Activated CD8-positive, alpha-beta memory T cell treated with anti-CD3 and anti-CD28 coated beads for 24 hours (primary cell): ENCODE measurements around the gene SAMM50.

ENCODE experiments used
- DNase-seq: peaks from one replicate; pipeline ENCODE4 v3.0.0-alpha.2; 2020

SAMM50 gene

DNA sequence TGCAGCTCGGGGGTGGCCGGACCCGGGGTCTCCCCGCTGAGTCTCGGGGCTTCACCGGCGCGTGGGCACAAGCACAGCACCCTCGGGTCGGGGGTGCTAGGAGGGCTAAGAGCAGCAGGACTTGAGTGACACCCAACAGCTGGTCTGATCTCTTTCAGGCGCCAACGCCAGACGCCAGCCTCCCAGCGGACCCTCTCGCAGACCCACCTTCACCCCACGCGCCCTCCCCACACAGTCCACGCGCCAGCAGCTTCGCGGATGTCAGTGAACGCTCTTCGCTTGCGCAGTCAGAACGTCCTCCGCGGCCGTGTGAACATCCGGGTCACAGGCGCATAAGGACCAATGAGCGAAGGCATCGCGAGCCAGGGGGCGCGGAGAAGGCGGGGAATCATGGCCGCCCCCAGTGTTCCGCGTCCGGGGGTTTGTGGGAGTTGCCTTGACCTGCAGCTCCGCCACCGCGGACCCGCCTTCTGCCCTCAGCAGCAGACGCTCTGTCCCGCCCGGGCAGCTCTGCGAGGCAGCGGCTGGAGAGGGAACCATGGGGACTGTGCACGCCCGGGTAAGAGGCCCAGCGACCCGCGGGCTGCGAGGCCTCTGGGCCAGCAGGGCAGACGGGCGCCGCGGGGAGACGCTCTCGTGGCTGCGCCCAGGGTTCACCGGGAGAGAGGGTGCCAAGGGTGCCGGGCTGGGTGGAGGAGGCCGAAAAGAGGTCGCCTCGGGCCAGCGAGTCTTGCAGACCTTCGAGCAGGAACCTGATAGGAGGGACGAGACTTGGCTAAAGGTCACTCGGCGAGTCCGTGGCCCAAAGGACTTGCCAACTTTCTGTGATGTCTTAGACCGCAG lies at the start of gene SAMM50:
TSS of gene SAMM50 (plus strand) at position 403 of the 843 bp plus-strand sequence. CDS start at position 539, 136 bp downstream.
- DNase-seq: peak; percentile 95

DNA sequence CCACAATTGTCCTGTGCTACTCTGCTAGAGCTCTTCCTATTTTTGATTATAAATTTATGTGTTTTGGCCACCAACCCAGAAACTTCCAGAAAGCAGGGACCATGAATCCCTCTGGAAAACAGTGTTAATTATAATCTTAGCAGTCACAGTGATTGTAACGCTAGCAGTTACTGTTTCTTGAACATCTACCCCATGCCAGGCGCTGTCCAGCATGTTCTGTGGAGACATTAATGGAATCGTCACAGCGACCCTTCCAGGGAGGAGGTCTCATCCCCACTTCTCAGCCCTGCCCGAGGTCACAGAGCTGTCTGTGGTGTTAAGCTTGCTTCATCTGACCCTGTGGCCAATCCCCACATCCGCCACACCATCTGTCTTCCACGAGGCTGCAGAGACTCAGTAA lies 49.6 kb upstream of the SAMM50 start:
- DNase-seq: no peak

DNA sequence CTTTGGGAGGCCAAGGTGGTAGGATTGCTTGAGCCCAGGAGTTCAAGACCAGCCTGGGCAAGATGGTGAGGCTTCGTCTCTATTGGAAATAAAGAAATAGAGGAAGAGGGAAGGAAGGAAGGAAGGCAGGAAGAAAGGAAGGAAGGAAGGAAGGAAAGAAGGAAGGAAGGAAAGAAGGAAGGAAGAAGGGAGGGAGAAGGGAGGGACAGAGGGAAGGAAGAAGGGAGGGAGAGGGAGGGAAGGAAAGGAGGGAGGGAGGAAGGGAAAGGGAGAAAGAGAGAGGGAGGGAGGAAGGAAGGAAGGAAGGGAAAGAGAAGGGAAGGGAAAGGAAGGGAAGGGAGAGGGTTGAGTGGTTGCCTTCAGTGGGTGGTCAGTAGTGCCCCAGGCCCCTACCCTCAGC lies 45.5 kb upstream of the SAMM50 start:
- DNase-seq: no peak

DNA sequence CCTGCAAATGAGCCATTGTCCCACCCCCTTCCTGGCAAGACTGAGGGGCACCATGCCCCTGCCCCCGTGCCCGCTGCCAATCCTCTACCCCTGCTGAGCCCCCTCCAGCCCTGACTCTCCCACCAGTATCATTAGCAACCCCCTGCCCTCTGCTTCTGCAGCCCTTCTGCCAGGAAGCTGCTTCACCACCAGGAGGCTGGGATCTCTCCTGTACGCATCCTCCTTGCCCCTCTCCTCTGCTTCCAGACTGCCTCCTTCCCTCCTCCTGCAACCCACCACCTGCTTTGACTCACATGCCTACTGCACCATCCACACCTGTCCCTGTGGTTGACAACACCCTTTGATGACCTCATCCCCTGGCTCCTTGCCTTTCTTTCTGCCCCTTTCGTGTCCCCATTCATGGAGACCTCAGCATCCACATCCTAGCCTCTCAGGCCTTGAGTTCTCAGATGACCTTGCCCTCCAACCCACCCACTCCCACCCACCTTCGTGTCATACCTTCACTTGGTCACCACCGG lies 45.0 kb upstream of the SAMM50 start:
- DNase-seq: no peak

DNA sequence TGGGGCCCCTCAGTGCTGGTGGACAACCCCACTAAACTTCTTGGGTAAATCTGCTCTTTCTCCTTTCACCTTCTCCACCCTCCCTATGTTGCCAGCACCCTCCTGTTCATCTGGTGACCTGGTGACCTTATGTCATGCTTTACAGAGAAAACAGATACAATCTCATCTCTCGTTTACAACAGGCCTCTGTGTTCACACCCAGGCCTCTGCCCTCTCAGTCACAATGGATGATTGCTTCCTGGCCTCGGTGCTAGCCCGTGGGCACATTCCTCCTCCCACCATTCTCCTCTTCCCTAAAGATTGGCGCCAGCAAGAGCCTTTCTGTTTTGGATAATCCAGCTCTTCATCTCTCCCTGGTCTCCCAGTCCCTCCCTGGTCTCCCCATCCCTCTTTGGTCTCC lies 43.9 kb upstream of the SAMM50 start:
- DNase-seq: no peak

DNA sequence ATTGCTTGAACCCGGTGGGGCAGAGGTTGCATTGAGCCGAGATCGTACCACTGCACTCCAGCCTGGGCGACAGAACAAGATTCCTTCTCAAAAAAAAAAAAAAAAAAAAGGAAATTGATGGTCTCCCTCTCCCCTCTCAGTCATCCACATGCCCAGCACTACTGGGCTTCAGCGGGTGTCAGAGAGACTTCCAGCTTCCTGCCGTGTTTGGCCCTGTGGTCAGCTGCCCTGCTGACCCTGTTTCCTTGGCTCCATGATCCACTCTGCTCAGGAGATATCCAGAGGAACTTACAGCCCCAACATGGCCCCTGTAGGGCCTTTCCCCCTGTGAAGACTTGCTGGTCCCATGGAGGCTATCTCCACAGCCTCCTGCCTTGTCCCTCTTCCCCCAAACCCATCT lies 37.7 kb upstream of the SAMM50 start:
- no peak for DNase-seq

DNA sequence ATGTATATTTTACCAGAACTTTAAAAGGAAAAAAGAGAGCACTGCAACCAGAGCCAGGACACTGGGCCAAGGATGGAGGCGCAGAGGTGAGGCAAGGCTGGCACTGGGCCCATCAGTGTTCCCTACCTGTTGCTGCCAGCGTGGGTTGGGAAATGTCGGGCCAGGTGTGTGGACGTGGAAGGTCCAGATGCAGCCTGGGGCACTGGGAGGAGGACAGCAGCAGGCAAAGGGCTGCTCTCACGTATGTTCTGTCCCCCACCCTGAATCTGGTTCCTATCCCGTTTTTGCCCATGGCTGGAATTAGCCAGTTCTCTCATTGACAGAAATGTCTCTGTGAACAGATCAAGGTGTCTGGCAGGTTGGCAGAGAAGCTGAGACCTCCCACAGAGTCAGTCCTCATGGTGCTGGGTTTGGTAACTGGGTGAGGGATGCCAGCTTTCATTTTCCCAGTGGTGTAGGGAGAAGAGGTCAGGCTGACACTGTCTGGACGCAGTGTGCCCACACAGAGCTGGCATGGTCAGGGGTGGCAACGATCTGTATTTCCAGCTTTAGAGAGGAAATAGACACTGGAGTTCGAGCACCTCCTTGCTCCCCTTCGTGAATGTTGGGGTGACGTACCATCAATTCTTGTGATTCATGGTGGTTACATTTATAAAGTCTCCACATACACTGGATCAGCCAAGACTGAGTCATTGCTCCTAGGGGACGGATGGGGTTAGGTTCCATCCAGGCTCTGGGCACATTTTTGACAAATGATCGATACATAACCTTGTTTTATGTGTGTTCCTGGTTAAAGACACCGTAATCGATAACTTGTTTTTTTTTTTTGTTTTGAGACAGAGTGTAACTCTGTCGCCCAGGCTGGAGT lies 35.9 kb upstream of the SAMM50 start:
- no peak for DNase-seq

DNA sequence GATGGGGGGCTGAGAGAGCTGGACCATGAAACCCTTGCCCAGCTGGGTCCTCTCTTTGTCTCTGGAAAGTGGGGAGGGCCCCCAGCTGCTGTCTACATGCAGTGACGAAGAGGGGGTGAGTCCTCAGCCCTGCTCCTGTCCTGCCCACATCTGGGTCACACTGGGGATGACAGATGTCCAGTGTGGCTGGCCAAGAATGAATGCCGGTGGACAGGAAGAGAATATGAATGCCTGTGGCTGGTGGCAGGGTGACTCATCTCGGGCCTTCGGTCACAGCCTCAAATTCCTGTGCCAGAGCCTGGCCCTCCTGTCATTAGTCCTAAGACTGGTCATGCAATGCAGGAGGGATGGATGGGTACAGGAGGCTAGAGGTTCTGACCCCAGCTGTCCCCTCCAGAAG lies 33.9 kb upstream of the SAMM50 start:
- DNase-seq: no peak

DNA sequence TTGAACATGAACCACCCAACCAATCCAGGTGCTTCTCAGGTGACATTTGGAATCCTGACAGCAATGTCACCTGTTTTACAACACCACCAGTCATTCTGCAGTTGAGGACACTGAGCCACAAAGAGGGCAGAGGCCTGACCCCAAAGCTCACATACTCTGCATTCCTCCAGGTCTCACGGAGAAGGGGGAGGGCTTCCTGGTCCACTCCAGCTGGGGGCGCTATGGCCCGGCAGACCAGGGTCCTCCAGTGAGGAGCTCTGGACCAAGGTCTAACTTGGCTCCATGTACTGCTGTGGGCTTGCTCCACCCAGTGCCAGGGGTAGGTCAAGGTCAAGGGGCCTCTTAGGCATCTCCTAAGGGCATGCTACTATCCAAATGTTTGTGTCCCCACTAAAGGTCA lies 33.1 kb upstream of the SAMM50 start:
- DNase-seq: no peak

DNA sequence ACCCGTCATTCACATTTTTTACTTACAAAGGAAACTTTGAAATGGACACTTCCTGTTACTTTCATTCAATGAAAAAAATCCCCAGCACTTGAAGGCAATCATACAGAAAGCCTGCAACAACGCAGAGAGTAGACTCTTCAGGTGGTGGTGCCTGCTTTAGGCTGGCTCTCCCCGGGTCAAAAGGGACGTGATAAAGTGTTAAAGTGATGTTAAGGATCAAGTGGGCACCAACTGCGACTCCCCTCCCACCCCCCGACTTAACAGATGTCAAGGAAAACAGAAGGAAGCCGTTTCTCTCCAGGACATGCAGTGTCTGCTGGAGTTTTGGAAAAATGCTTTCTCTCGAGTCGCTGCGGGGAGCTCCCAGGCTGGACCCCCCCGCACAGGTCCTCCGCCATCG lies 32.1 kb upstream of the SAMM50 start:
- DNase-seq: peak; percentile 60

DNA sequence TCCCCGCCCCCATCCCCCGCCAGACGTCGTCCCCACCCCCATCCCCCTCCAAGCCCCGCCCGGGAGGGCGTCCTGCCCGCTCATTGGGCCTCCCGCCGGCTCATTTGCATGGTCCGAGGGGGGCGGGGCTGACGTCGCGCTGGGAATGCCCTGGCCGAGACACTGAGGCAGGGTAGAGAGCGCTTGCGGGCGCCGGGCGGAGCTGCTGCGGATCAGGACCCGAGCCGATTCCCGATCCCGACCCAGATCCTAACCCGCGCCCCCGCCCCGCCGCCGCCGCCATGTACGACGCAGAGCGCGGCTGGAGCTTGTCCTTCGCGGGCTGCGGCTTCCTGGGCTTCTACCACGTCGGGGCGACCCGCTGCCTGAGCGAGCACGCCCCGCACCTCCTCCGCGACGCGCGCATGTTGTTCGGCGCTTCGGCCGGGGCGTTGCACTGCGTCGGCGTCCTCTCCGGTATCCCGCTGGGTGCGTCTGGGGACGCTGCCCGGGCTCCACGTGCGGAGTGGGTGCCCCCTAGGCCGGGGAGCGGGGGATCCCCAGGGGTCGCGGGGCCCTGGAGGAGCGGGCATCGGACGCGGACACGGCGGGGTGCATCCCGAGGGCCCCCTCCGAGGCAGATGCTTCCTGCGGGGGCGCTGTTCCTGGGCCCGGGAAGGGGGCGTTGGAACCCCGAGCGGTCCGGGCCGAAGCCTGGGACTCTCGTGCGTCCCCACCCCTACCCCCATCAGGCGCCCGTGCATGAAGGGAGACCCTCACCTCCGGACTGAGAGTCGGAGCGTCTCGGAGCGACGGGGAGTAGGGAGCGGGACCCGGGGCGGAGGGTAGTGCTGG lies 31.4 kb upstream of the SAMM50 start, which contains the start of gene PNPLA3:
TSS of gene PNPLA3 (plus strand) at position 175 of the 834 bp plus-strand sequence. CDS start at position 282, 107 bp downstream.
- peak; percentile 90 for DNase-seq

DNA sequence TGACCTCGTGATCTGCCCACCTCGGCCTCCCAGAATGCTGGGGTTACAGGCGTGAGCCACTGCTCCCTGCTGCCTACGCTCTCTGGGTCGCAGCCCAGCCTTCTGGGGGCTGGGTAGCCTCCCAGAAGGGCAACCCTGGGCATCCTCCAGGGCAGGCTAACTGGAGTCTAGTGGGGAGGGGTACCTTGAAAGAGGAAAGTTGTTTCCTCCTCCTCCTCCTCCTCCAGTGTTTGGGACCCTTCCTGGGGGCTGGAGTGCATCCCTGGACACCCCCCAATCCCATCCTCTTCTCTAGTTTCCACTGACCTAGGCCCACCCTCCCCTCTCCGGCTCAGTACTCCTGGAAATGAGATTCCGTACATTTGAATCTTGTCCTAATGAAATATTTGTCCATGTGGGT lies 30.4 kb upstream of the SAMM50 start:
- DNase-seq: no peak

DNA sequence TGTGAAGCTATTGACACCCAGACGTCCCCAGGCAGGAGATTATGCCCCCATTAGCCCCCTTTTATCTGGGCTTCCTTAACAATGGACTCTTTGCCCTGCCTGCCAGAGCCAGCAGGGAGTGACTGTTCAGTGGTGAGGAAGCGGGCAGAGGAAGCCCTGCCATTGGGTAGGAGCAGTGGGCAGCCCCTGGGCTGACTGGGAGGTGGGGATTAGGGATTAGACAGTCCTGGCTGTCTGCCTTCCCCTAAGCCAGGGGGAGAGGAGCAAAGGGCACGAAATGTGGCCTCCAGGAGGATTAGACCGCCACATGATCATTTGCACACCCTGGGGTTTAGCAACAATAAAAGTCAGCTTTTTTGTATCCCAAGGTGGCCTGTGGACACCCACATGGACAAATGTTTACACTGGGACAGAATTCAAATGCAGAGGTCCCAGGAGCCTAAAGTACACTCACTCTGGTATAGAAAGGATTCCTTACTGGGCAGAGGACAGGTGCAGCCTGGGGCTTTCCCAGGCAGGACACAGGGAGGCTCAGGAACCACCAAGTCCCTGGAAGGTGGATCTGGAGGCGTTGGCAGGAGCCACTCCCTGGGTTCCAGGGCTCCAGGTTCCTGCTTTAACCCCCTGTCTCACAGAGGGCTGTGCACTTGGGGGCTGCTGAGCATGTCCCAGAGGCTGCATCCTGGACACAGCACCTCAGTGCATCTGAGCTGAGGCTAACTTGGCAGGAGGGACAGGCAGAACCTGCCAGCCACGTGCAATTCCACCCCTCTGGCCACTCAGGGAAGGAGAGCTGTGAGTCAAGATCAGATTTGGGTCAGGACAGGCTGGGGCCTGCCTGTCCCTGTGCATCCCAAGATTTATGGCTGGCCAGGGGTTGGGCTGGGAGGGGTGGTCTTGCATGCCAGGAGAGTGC lies 29.6 kb upstream of the SAMM50 start:
- DNase-seq: no peak

DNA sequence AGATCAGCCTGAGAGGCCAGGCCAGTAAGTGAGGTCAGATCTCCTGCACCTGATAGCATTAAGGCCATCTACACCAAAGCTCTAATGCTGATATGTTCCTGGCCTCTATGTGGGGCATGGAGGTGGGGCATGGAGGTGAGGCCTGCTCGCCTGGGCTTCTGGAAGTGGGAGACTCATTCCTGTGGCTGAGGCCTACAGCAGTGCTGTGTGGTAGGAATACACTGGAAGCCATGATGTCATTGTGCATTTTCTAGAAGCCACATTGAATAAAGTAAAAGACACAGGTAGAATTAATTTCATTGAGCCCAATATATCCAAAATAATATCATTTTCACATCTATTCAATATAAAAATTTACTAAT lies 28.9 kb upstream of the SAMM50 start:
- no peak for DNase-seq

DNA sequence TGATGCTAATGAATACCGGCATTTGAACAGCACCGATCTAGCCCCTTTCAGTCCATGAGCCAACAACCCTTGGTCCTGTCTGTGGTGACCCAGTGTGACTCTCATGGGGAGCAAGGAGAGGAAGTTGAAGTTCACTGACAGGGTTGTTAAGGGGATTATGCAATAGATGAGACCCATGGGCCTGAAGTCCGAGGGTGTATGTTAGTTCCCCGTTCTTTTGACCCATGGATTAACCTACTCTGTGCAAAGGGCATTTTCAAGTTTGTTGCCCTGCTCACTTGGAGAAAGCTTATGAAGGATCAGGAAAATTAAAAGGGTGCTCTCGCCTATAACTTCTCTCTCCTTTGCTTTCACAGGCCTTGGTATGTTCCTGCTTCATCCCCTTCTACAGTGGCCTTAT lies 26.8 kb upstream of the SAMM50 start:
- DNase-seq: no peak

DNA sequence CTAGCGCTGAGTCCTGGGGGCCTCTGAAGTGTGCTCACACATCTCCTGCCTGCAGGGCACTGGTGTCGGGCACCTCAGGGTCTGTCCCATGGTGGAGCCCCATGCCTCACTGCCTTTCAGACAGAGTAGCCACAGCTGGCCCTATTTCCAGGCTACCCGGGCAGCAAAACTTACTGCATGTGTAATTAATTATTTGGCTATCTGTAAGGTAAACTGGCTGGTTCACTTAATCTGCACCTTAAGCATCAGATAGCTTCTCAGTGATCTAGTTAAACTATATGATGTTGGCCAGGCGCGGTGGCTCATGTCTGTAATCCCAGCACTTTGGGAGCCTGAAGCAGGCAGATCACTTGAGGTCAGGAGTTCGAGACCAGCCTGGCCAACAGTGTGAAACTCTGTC lies 26.3 kb upstream of the SAMM50 start:
- no peak for DNase-seq

DNA sequence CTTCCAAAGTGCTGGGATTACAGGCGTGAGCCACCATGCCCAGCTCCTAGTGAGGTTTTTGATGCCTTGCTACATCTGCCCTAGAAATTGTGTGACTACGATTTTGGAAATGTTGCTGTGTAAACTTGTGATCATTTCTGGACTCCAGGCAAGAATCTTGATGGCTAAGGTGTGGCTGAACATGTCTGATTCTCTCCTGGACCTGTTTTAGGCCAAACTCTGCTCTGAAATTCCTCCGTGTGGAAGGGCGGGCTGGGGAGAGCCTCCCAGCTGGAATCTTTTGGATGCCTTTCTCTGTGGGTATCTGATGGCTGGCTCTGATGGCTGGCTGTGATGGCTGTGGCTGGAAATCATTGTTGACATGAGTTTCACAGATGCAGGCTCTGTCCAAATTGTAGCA lies 23.5 kb upstream of the SAMM50 start:
- DNase-seq: no peak

DNA sequence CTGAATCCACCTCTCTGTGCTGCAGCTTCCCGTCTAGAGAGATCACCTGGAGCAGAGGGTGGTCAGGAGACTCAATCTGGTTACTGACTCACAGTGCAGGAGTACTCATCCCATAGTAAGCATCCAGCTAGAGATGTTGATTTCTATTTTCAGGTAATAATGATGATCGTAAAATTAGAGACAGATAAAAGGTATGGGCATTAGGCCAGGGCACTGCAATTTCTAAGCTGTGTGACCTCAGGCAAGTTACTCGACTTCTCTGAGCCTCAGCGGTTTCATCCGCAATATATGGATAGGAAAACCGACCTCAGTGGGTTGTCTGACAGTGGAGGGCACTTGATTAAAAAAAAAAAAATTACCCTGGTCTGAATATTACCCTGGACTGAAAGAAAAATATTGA lies 13.8 kb upstream of the SAMM50 start:
- no peak for DNase-seq

DNA sequence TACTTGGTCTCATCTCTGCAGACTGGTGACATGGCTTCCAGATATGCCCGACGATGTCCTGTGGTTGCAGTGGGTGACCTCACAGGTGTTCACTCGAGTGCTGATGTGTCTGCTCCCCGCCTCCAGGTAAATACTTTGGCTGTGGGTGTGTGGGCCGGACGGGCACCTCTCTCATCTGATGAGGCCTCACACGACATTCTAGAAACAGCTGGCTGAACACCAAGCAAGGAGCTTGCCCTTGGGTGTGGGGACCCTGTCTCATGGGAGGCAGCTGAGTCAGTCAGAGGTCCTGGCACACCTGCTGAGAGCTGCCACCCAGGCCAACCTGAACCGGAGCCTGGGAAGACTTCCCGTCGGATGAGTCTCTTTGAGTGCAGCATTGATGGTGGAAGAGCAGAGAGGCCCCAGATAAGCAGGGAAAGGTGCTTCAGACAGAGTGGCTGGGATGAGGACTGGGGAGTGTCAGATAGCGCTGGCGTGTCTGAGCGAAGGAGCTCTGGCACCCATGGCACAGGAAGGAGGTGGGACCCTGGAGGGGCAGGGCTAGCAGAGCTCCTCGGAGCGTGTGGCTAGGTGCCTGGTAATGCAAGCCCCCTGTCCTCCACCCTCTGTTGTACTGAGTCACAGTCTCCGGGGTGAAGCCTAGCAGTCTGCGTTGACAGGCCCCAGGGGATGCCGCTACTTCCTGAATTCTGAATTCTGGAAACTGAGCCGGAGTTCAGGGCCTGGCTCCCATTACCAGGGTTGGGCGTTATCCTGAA lies 10.4 kb upstream of the SAMM50 start:
- no peak for DNase-seq

DNA sequence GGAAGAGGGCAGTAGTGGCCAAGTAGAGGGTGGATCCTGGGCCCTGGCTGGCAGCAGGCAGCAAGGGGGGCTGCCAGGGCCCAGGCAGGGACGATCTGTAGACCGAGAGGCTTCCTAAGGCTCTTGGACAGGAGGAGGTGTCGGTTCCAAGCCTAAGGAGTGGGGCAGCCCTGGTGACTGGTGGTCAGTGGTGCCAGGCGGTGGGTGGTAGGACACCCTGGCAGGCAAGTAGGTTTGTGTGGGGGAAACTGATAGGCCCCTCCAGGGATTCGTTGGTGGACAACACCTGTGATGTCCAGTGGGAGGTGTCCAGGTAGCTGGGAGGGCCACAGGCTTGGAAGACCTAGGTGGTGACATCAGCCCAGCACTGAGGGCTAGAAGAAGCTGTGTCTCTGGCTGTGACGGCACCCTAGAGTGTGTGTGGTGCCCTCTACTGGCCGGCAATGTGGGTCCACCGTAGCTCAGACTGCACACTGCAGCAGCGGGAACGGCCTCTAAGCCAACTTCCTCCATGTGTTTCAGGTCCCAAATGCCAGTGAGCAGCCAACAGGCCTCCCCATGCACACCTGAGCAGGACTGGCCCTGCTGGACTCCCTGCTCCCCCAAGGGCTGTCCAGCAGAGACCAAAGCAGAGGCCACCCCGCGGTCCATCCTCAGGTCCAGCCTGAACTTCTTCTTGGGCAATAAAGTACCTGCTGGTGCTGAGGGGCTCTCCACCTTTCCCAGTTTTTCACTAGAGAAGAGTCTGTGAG lies 9.4 kb upstream of the SAMM50 start:
- DNase-seq: peak; percentile 85
